IMR-90 (cell line): ENCODE data around the gene ARHGAP12. TPM values are rescaled to one million over a fixed set of nuclear protein-coding genes. Genes with fewer than 3 reads are reported as not detected.

Source experiments
- ATAC-seq: fragments of 200-7000 bp; cut with Tn5 transposase; 2 replicates; pipeline ENCODE4 v1.9.1; 2020; ENCODE audit warnings: low read depth, mild to moderate bottlenecking, moderate library complexity
- BruUV-seq: library from RNA; stranded (reverse); fragments of 400-500 nt; replicated peaks from 2 replicates; lab custom pipeline; 2021; lab: Mats Ljungman, UMichigan
- CTCF ChIA-PET: fragments of 300-600 bp; formaldehyde crosslinking; extraction: SDS; loops from one replicate; lab custom pipeline; 2021; ENCODE audit warnings: antibody characterized with exemption; lab: Yijun Ruan, JAX
- POLR2A ChIA-PET: fragments of 300-600 bp; sonication (Branson Sonifier 250); formaldehyde crosslinking; loops from one replicate; lab custom pipeline; 2022; ENCODE audit warnings: antibody characterized with exemption; ENCODE audit not compliant: unreplicated experiment; lab: Charles Lee
- DNase-seq: peaks from one replicate; pipeline ENCODE4 v3.0.0; 2013
- H2AFZ ChIP-seq: replicated peaks from 2 replicates; pipeline ENCODE3; 2013; ENCODE audit warnings: low read length, mild to moderate bottlenecking; ENCODE audit not compliant: poor library complexity
- H2AK5ac ChIP-seq: 2 replicates; pipeline ENCODE4 v1.6.1; 2013; ENCODE audit warnings: low read depth, low read length, inconsistent platforms
- H2AK9ac ChIP-seq: replicated peaks from 2 replicates; pipeline ENCODE3; 2013; ENCODE audit warnings: mild to moderate bottlenecking, low read depth, low read length, moderate library complexity; ENCODE audit not compliant: poor library complexity
- H2BK120ac ChIP-seq: 2 replicates; pipeline ENCODE4 v1.6.1; 2013; ENCODE audit warnings: low read depth, low read length, inconsistent platforms
- H2BK15ac ChIP-seq: 3 replicates; pipeline ENCODE4 v1.6.1; 2013; ENCODE audit warnings: low read depth, low read length, inconsistent platforms
- H2BK20ac ChIP-seq: 2 replicates; pipeline ENCODE4 v1.6.1; 2013; ENCODE audit warnings: low read depth, mild to moderate bottlenecking, inconsistent platforms, low read length, moderate library complexity
- H2BK5ac ChIP-seq: 2 replicates; pipeline ENCODE4 v1.6.1; 2013; ENCODE audit warnings: mild to moderate bottlenecking, low read depth, low read length, inconsistent platforms; ENCODE audit not compliant: poor library complexity, severe bottlenecking
- H3K14ac ChIP-seq: replicated peaks from 2 replicates; pipeline ENCODE4 v1.6.1; 2013; ENCODE audit warnings: low read depth, low read length, inconsistent platforms
- H3K18ac ChIP-seq: 2 replicates; pipeline ENCODE4 v1.6.1; 2013; ENCODE audit warnings: low read depth, low read length, control low read depth
- H3K23ac ChIP-seq: 2 replicates; pipeline ENCODE4 v1.6.1; 2013; ENCODE audit warnings: low read depth, low read length, inconsistent platforms
- H3K27ac ChIP-seq: 2 replicates; pipeline ENCODE4 v1.5.1; 2013; ENCODE audit warnings: mild to moderate bottlenecking, control low read depth, low read length; ENCODE audit not compliant: insufficient read depth
- H3K27me3 ChIP-seq: 2 replicates; pipeline ENCODE4 v1.6.1; 2013; ENCODE audit warnings: low read length; ENCODE audit not compliant: control insufficient read depth, insufficient read depth
- H3K36me3 ChIP-seq: 2 replicates; pipeline ENCODE4 v1.6.1; 2013; ENCODE audit warnings: low read length, mixed read lengths; ENCODE audit not compliant: control insufficient read depth, insufficient read depth
- H3K4ac ChIP-seq: 2 replicates; pipeline ENCODE4 v1.6.1; 2013; ENCODE audit warnings: low read depth, low read length, inconsistent platforms
- H3K4me1 ChIP-seq: 2 replicates; pipeline ENCODE4 v1.6.1; 2013; ENCODE audit warnings: low read length, mixed read lengths; ENCODE audit not compliant: control insufficient read depth, insufficient read depth
- H3K4me2 ChIP-seq: 2 replicates; pipeline ENCODE4 v1.6.1; 2013; ENCODE audit warnings: low read depth, mild to moderate bottlenecking, control low read depth, low read length, moderate library complexity
- H3K4me3 ChIP-seq: 2 replicates; pipeline ENCODE4 v1.5.1; 2013; ENCODE audit warnings: low read depth, mild to moderate bottlenecking, control low read depth, low read length, moderate library complexity; ENCODE audit not compliant: insufficient read depth
- H3K56ac ChIP-seq: 2 replicates; pipeline ENCODE4 v1.6.1; 2013; ENCODE audit warnings: low read length, inconsistent platforms; ENCODE audit not compliant: insufficient read depth; ENCODE audit errors: extremely low read depth
- H3K79me1 ChIP-seq, 2 experiments: 2 replicates each; pipeline ENCODE4 v1.6.1; 2013; ENCODE audit warnings: low read length in 2 of 2, inconsistent platforms in 1 of 2, low read depth in 1 of 2
- H3K9ac ChIP-seq: 2 replicates; pipeline ENCODE4 v1.6.1; 2013; ENCODE audit warnings: low read depth, low read length, control low read depth
- H3K9me1 ChIP-seq: 2 replicates; pipeline ENCODE4 v1.6.1; 2013; ENCODE audit warnings: low read length, inconsistent platforms; ENCODE audit not compliant: insufficient read depth
- H3K9me3 ChIP-seq: 2 replicates; pipeline ENCODE4 v1.6.1; 2013; ENCODE audit warnings: low read length; ENCODE audit not compliant: control insufficient read depth, insufficient read depth
- H4K20me1 ChIP-seq: 2 replicates; pipeline ENCODE4 v1.6.1; 2013; ENCODE audit warnings: low read length, inconsistent platforms; ENCODE audit not compliant: insufficient read depth
- H4K5ac ChIP-seq: 2 replicates; pipeline ENCODE4 v1.6.1; 2013; ENCODE audit warnings: mild to moderate bottlenecking, low read depth, low read length, control low read depth
- H4K8ac ChIP-seq, 2 experiments: 2 replicates each; pipeline ENCODE4 v1.6.1; 2013; ENCODE audit warnings: low read depth in 2 of 2, low read length in 2 of 2, control low read depth in 1 of 2, inconsistent platforms in 1 of 2
- H4K91ac ChIP-seq: 2 replicates; pipeline ENCODE4 v1.6.1; 2013; ENCODE audit warnings: low read depth, low read length, inconsistent platforms; ENCODE audit not compliant: insufficient read depth
- CEBPB ChIP-seq: IDR thresholded peaks from 2 replicates; pipeline ENCODE4 v1.6.1; 2012; ENCODE audit warnings: low read depth, low read length, improper control_type of control experiment
- MAFK ChIP-seq: IDR thresholded peaks from 2 replicates; pipeline ENCODE4 v1.6.1; 2012; ENCODE audit warnings: low read depth, low read length, improper control_type of control experiment
- RFX5 ChIP-seq: IDR thresholded peaks from 2 replicates; pipeline ENCODE4 v1.8.0; 2012; ENCODE audit warnings: low read depth, mild to moderate bottlenecking, low read length, moderate library complexity
- WGBS, 2 experiments: methylation state at CpG; one replicate each; pipeline versions ENCODE4 v1.1.5 to v1.1.7; 2013; ENCODE audit warnings: missing lambda C conversion rate in 2 of 2; ENCODE audit not compliant: insufficient read length in 1 of 2; ENCODE audit errors: extremely low coverage in 2 of 2; 5-methylcytosine and 5-hydroxymethylcytosine counted together
- dilution Hi-C: fragments of 300-500 bp; cut with HindIII; formaldehyde crosslinking; loops from one replicate; pipeline ENCODE4 v1.14.3; 2018; ENCODE audit warnings: low sequenced_read_pairs; ENCODE audit not compliant: unreplicated experiment
- in situ Hi-C: fragments of 300-500 bp; cut with MboI; formaldehyde crosslinking; loops from 3 replicates; pipeline ENCODE4 v1.14.3; 2019; ENCODE audit warnings: low sequenced_read_pairs, inconsistent platforms, mixed read lengths
- intact Hi-C: fragments of 100-400 bp; cut with micrococcal nuclease; formaldehyde crosslinking; loops from 2 replicates; pipeline ENCODE4 v1.10.0; 2022
- polyA plus RNA-seq, 3 experiments: library from polyadenylated mRNA; depleted of rRNA; stranded (reverse); fragments of >200 nt; gene quantifications; 2 replicates each; pipeline ENCODE4 v1.2.3, GENCODE V29; 2012; ENCODE audit warnings: low replicate concordance in 1 of 3
- total RNA-seq: library from RNA; depleted of rRNA; stranded (reverse); fragments of >200 nt; gene quantifications from 2 replicates; pipeline ENCODE4 v1.2.3, GENCODE V29; 2012

The ARHGAP12 gene
- total and polyA plus RNA-seq, 2 of the 4 experiments (the other 2 are of a cell fraction): 9.0 to 28.5 TPM

DNA sequence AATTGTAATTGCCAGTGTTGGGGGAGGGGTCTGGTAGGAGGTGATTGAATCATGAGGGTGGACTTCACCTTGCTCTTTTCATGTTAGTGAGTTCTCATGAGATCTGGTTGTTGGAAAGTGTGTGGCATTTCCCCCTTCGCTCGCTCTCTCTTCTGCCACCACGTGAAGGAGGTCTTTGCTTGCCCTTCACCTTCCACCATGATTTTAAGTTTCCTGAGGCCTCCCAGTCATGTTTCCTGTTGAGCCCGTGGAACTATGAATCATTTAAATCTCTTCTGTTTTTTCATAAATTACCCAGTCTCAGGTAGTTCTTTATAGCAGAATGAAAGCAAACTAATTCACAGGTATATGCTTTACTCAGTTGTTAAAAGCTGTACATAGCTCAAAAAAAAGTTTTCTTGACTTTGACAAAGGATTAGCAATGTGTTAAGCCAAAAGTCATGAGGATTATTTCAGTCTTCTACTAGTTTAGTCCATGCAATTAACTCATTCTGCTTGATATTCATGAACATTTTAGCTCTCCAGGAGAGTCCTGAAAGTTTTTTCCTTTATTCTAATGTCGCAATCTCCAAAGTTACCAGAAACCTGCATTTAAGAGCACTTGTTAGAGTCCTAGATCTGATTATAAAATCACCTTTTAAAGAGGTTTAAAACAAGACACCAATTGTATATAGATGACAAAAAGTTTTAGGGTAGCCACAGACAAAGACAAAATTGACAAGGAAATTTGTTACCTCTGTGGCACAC lies 27.7 kb upstream of the ARHGAP12 start:
- no peak overlapping the region for H4K91ac ChIP-seq
- POLR2A ChIA-PET: no interaction called here
- ATAC-seq: no peak
- no TSS peak for BruUV-seq
- H4K20me1 ChIP-seq: no peaks in the 10 kb centered on the region
- H3K56ac ChIP-seq: no peak overlapping the region
- no peaks in the 10 kb centered on the region for H3K79me1 ChIP-seq
- H3K27ac ChIP-seq: no peak overlapping the region
- H3K9me1 ChIP-seq: 0 out of 2 replicates have a peak, but pooled peaks cover 4% of the 10 kb centered on the region
- no peak overlapping the region for H3K4me2 ChIP-seq
- no peak overlapping the region for H3K18ac ChIP-seq
- H2BK15ac ChIP-seq: no peak overlapping the region
- H3K14ac ChIP-seq: no peak overlapping the region
- no peak overlapping the region for H3K4ac ChIP-seq
- H2AFZ ChIP-seq: no peak overlapping the region
- no peaks in the 10 kb centered on the region for H3K36me3 ChIP-seq
- H2AK9ac ChIP-seq: no peak overlapping the region
- H4K5ac ChIP-seq: no peak overlapping the region
- no peak overlapping the region for H4K8ac ChIP-seq
- no peak for TF ChIP-seq RFX5
- TF ChIP-seq MAFK: no peak
- TF ChIP-seq CEBPB: peak; percentile 56
- no peak for DNase-seq
- dilution Hi-C loops (no loop called here), intact Hi-C loops (no loop called here), in situ Hi-C loops (no loop called here)
- H2AK5ac ChIP-seq: no peak overlapping the region
- CTCF ChIA-PET: no interaction called here
- peaks cover 2% of the 10 kb centered on the region; the same call in 1 of the 2 replicates for H3K4me1 ChIP-seq
- no peak overlapping the region for H2BK20ac ChIP-seq
- no peak overlapping the region for H3K23ac ChIP-seq
- no CpG with 5 or more reads among the region's 5 CpGs for WGBS, 2 experiments
- H3K27me3 ChIP-seq: no peaks in the 10 kb centered on the region
- H3K9ac ChIP-seq: no peak overlapping the region
- H3K9me3 ChIP-seq: peaks cover 4% of the 10 kb centered on the region
- H2BK120ac ChIP-seq: no peak overlapping the region
- H2BK5ac ChIP-seq: no peak overlapping the region
- H3K4me3 ChIP-seq: no peak overlapping the region
